HG03571 (cell line): ENCODE results near the gene SPATS1.
"Not testable (repeated sequence)": the region's sequence is repeated elsewhere in the genome, so short reads cannot be mapped to it uniquely, and the experiment has no call there.

Source experiments
- ATAC-seq: cut with Tn5 transposase; IDR thresholded peaks from one replicate; pipeline ENCODE4 v1.9.1; 2021; ENCODE audit not compliant: unreplicated experiment

The SPATS1 gene

GRCh38 chr6:44310241-44310640, 32.2 kb upstream of the SPATS1 start:
- no peak for ATAC-seq

- no peak for ATAC-seq
Observed at GRCh38 chr6:44311304-44311703, 31.1 kb upstream of the SPATS1 start.

GRCh38 chr6:44311767-44312166, 30.7 kb upstream of the SPATS1 start:
- ATAC-seq, result no peak

- peak; percentile 90 for ATAC-seq
Observed at GRCh38 chr6:44312901-44313788, 29.3 kb upstream of the SPATS1 start, which contains the start of gene AARS2. TSS of gene AARS2 (minus strand) at chr6:44313347. CDS start at chr6:44313323, 24 bp downstream.

GRCh38 chr6:44314657-44315056, 27.8 kb upstream of the SPATS1 start:
- ATAC-seq, result not testable (repeated sequence)

GRCh38 chr6:44315516-44315915, 26.9 kb upstream of the SPATS1 start:
- ATAC-seq, result no peak

- ATAC-seq, result no peak
Observed at GRCh38 chr6:44315951-44316350, 26.5 kb upstream of the SPATS1 start.

- no peak for ATAC-seq
Observed at GRCh38 chr6:44316481-44316880, 26.0 kb upstream of the SPATS1 start.

GRCh38 chr6:44317136-44317631, 25.3 kb upstream of the SPATS1 start:
- ATAC-seq, result not testable (repeated sequence)

- ATAC-seq, result no peak
Observed at GRCh38 chr6:44321210-44321609, 21.2 kb upstream of the SPATS1 start.

- ATAC-seq, result no peak
Observed at GRCh38 chr6:44327096-44327495, 15.4 kb upstream of the SPATS1 start.

- no peak for ATAC-seq
Observed at GRCh38 chr6:44327760-44328159, 14.7 kb upstream of the SPATS1 start.

GRCh38 chr6:44328203-44328602, 14.2 kb upstream of the SPATS1 start:
- not testable (repeated sequence) for ATAC-seq

GRCh38 chr6:44329858-44330257, 12.6 kb upstream of the SPATS1 start:
- ATAC-seq, result no peak

GRCh38 chr6:44332585-44332984, 9.9 kb upstream of the SPATS1 start:
- no peak for ATAC-seq

GRCh38 chr6:44333273-44333919, 9.1 kb upstream of the SPATS1 start:
- ATAC-seq, result no peak

GRCh38 chr6:44333942-44334341, 8.5 kb upstream of the SPATS1 start:
- ATAC-seq, result no peak

GRCh38 chr6:44335631-44336030, 6.8 kb upstream of the SPATS1 start:
- no peak for ATAC-seq

GRCh38 chr6:44338228-44339122, 4.0 kb upstream of the SPATS1 start:
- ATAC-seq, result no peak

GRCh38 chr6:44339301-44339700, 3.1 kb upstream of the SPATS1 start:
- no peak for ATAC-seq
